Vagina (tissue), 2 donors: Measurements from ENCODE around the gene CDK15.

Experiments
- POLR2AphosphoS5 ChIP-seq, 2 donors: sonication (generic); formaldehyde crosslinking; IDR thresholded peaks; one replicate each; pipeline ENCODE4 v1.9.0; 2017; ENCODE audit warnings: antibody characterized with exemption in 2 of 2, mild to moderate bottlenecking in 2 of 2, low read depth in 1 of 2; ENCODE audit not compliant: insufficient read depth in 1 of 2
- TF ChIP-seq, protein P1 (sequence below), 3 experiments: fragments of 450-650 bp in 2 of 3; fragments of 200-600 bp in 1 of 3; sonication (generic) in 1 of 3; IDR thresholded peaks; one replicate each; pipeline ENCODE4 v1.5.1; 2017 to 2019; ENCODE audit warnings: antibody characterized with exemption in 3 of 3, mild to moderate bottlenecking in 2 of 3, moderate library complexity in 2 of 3

DNA sequence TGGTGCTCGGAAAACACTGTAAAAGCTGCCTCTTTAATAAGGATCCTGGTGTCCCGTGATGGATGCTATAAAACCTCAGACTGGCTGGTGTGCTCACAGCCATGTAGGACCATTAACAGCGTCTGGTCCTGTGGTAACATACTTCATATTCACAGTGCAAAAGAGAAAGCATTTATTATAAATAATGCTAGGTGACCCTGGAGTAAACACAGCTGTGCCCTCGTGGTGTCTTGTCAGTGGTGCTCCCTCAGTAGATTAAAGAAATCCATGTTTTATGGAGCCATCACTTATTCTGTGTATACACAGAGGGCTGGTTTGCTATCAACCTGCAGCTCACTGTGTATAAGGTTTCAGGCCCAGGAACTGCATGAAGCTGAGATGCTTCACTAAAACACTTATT, 106.9 kb downstream of the CDK15 start:
- TF ChIP-seq, protein P1, sequence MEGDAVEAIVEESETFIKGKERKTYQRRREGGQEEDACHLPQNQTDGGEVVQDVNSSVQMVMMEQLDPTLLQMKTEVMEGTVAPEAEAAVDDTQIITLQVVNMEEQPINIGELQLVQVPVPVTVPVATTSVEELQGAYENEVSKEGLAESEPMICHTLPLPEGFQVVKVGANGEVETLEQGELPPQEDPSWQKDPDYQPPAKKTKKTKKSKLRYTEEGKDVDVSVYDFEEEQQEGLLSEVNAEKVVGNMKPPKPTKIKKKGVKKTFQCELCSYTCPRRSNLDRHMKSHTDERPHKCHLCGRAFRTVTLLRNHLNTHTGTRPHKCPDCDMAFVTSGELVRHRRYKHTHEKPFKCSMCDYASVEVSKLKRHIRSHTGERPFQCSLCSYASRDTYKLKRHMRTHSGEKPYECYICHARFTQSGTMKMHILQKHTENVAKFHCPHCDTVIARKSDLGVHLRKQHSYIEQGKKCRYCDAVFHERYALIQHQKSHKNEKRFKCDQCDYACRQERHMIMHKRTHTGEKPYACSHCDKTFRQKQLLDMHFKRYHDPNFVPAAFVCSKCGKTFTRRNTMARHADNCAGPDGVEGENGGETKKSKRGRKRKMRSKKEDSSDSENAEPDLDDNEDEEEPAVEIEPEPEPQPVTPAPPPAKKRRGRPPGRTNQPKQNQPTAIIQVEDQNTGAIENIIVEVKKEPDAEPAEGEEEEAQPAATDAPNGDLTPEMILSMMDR (IDR thresholded peaks at IDR 0.05): no peak
- TF ChIP-seq POLR2AphosphoS5 (IDR thresholded peaks at IDR 0.05; ENCODE audit: insufficient read depth in 1 of 2, low read depth in 1 of 2): no peak
